Midbrain (tissue), 1 donor: ENCODE results near the gene CTNNB1.

ENCODE experiments used
- DNase-seq: peaks from one replicate; lab custom pipeline; 2025; lab: John Stamatoyannopoulos, UW

Gene CTNNB1

GRCh38 chr3:41192885-41193284 is 6.4 kb upstream of the CTNNB1 start:
- no peak for DNase-seq

GRCh38 chr3:41193794-41194539 is 5.3 kb upstream of the CTNNB1 start:
- no peak for DNase-seq

- no peak for DNase-seq
Observed at GRCh38 chr3:41194701-41195100, 4.6 kb upstream of the CTNNB1 start.

- DNase-seq, result no peak
Observed at GRCh38 chr3:41195946-41196345, 3.4 kb upstream of the CTNNB1 start.

GRCh38 chr3:41196499-41197410 is 2.5 kb upstream of the CTNNB1 start:
- DNase-seq, result no peak

GRCh38 chr3:41198046-41198445 is 1.3 kb upstream of the CTNNB1 start:
- no peak for DNase-seq

- DNase-seq, result peak; percentile 35
Observed at GRCh38 chr3:41198526-41198925, 779 bp upstream of the CTNNB1 start.

GRCh38 chr3:41199866-41200668 is 762 bp downstream of the CTNNB1 start:
- DNase-seq, result peak; percentile 57

GRCh38 chr3:41200669-41201021 is 1.3 kb downstream of the CTNNB1 start:
- peak; percentile 57 for DNase-seq

- DNase-seq, result no peak
Observed at GRCh38 chr3:41202075-41202833, 2.9 kb downstream of the CTNNB1 start.

- DNase-seq, result peak; percentile 37
Observed at GRCh38 chr3:41202834-41203345, 3.6 kb downstream of the CTNNB1 start.

GRCh38 chr3:41204369-41204768 is 5.1 kb downstream of the CTNNB1 start:
- DNase-seq, result no peak

GRCh38 chr3:41205591-41205990 is 6.3 kb downstream of the CTNNB1 start:
- DNase-seq, result no peak

GRCh38 chr3:41207355-41207754 is 8.1 kb downstream of the CTNNB1 start:
- DNase-seq, result no peak

GRCh38 chr3:41208507-41209220 is 9.4 kb downstream of the CTNNB1 start:
- DNase-seq, result no peak

- DNase-seq, result no peak
Observed at GRCh38 chr3:41209646-41210045, 10.3 kb downstream of the CTNNB1 start.

- DNase-seq, result no peak
Observed at GRCh38 chr3:41210966-41211365, 11.7 kb downstream of the CTNNB1 start.

- no peak for DNase-seq
Observed at GRCh38 chr3:41212088-41212487, 12.8 kb downstream of the CTNNB1 start.

- no peak for DNase-seq
Observed at GRCh38 chr3:41213588-41213987, 14.3 kb downstream of the CTNNB1 start.

- DNase-seq, result no peak
Observed at GRCh38 chr3:41216422-41216821, 17.1 kb downstream of the CTNNB1 start.

GRCh38 chr3:41216993-41217392 is 17.7 kb downstream of the CTNNB1 start:
- no peak for DNase-seq
